Prostate gland (tissue), 2 donors: ENCODE data around the gene IFT81.

Experiments used
- POLR2A ChIP-seq: fragments of 450-650 bp; IDR thresholded peaks from one replicate; pipeline ENCODE4 v1.6.1; 2016; ENCODE audit warnings: antibody characterized with exemption, mild to moderate bottlenecking
- POLR2AphosphoS5 ChIP-seq: sonication (generic); formaldehyde crosslinking; IDR thresholded peaks from one replicate; pipeline ENCODE4 v1.6.1; 2017; ENCODE audit warnings: antibody characterized with exemption
- TF ChIP-seq, protein P1 (sequence below), 4 experiments: fragments of 200-600 bp in 2 of 4; fragments of 450-650 bp in 2 of 4; sonication (generic) in 2 of 4; IDR thresholded peaks; 1 replicate in 3 of 4; 2 replicates in 1 of 4; pipeline ENCODE4 v1.5.1; 2016 to 2019; ENCODE audit warnings: antibody characterized with exemption in 4 of 4, mild to moderate bottlenecking in 2 of 4, moderate library complexity in 2 of 4

- no peak for TF ChIP-seq POLR2A
- TF ChIP-seq, protein P1, sequence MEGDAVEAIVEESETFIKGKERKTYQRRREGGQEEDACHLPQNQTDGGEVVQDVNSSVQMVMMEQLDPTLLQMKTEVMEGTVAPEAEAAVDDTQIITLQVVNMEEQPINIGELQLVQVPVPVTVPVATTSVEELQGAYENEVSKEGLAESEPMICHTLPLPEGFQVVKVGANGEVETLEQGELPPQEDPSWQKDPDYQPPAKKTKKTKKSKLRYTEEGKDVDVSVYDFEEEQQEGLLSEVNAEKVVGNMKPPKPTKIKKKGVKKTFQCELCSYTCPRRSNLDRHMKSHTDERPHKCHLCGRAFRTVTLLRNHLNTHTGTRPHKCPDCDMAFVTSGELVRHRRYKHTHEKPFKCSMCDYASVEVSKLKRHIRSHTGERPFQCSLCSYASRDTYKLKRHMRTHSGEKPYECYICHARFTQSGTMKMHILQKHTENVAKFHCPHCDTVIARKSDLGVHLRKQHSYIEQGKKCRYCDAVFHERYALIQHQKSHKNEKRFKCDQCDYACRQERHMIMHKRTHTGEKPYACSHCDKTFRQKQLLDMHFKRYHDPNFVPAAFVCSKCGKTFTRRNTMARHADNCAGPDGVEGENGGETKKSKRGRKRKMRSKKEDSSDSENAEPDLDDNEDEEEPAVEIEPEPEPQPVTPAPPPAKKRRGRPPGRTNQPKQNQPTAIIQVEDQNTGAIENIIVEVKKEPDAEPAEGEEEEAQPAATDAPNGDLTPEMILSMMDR (IDR thresholded peaks at IDR 0.05): no peak
- TF ChIP-seq POLR2AphosphoS5: no peak
Observed at GRCh38 chr12:110256780-110257431, 132.7 kb downstream of the IFT81 start.
